HepG2 (cell line): ENCODE measurements around the gene FIZ1. TPM values are rescaled to one million over a fixed set of nuclear protein-coding genes. Genes with fewer than 3 reads are reported as not detected.
A peak's percentile ranks its signal among the peaks of the same experiment; 100 is the strongest.

Source experiments
- NFIC ChIP-seq: IDR thresholded peaks from 2 replicates; pipeline ENCODE4 v1.6.1; 2012; ENCODE audit warnings: mild to moderate bottlenecking, low read length, inconsistent platforms
- PTBP1 ChIP-seq: fragments of 200-400 bp; formaldehyde crosslinking; IDR thresholded peaks from 2 replicates; pipeline ENCODE4 v1.6.1; 2018; ENCODE audit warnings: low read length, low read depth; ENCODE audit not compliant: poor library complexity, severe bottlenecking
- RBFOX2 ChIP-seq: fragments of 200-400 bp; formaldehyde crosslinking; IDR thresholded peaks from 2 replicates; pipeline ENCODE4 v1.6.1; 2017; ENCODE audit warnings: low read depth, mild to moderate bottlenecking, low read length
- RBM39 ChIP-seq: fragments of 200-400 bp; formaldehyde crosslinking; IDR thresholded peaks from one replicate; pipeline ENCODE4 v1.6.1; 2018; ENCODE audit warnings: antibody characterized with exemption, mild to moderate bottlenecking, low read depth, low read length; ENCODE audit not compliant: poor library complexity, severe bottlenecking
- SETDB1 ChIP-seq: sonication (generic); formaldehyde crosslinking; IDR thresholded peaks from 2 replicates; pipeline ENCODE4 v1.5.1; 2020; ENCODE audit warnings: missing genetic modification reagents, mild to moderate bottlenecking, borderline replicate concordance
- STAG1 ChIP-seq: sonication (generic); formaldehyde crosslinking; IDR thresholded peaks from 2 replicates; pipeline ENCODE4 v1.4.0; 2020; ENCODE audit warnings: missing genetic modification reagents
- TOPORS ChIP-seq: sonication (generic); formaldehyde crosslinking; IDR thresholded peaks from 2 replicates; pipeline ENCODE4 v1.8.0; 2023; ENCODE audit warnings: mild to moderate bottlenecking, missing genetic modification reagents
- WIZ ChIP-seq: sonication (generic); formaldehyde crosslinking; IDR thresholded peaks from 2 replicates; pipeline ENCODE4 v1.5.1; 2020; ENCODE audit warnings: mild to moderate bottlenecking, missing genetic modification reagents
- ZKSCAN1 ChIP-seq: fragments of 150-350 bp; IDR thresholded peaks from 2 replicates; pipeline ENCODE4 v1.6.1; 2014; ENCODE audit warnings: low read length
- ZNF17 ChIP-seq: sonication (generic); formaldehyde crosslinking; IDR thresholded peaks from 2 replicates; pipeline ENCODE4 v1.5.0; 2020; ENCODE audit warnings: mild to moderate bottlenecking, missing genetic modification reagents
- ZNF776 ChIP-seq: sonication (generic); formaldehyde crosslinking; IDR thresholded peaks from 2 replicates; pipeline ENCODE4 v1.4.0; 2020; ENCODE audit warnings: mild to moderate bottlenecking, missing genetic modification reagents
- ZNF792 ChIP-seq: IDR thresholded peaks from 2 replicates; pipeline ENCODE4 v1.6.1; 2016
- polyA plus RNA-seq, 8 experiments: library from polyadenylated mRNA; depleted of rRNA in 3 of 8; stranded (reverse) in 7 of 8; unstranded in 1 of 8; fragments of >200 nt; fragmentation: Illumina TruSeq in 4 of 8; extraction: Trizol in 4 of 8; gene quantifications; 2 replicates each; pipeline versions ENCODE4 v1.2.1 to v1.2.3, GENCODE V29; 2011 to 2016; ENCODE audit warnings: low read depth in 4 of 8, missing spikeins in 1 of 8, mixed read lengths in 1 of 8; ENCODE audit not compliant: insufficient read depth in 1 of 8
- total RNA-seq, 5 experiments: library from RNA; depleted of rRNA; stranded (reverse); fragments of >200 nt; fragmentation: Illumina TruSeq; extraction: Trizol; gene quantifications; 2 replicates each; pipeline ENCODE4 v1.2.3, GENCODE V29; 2016; ENCODE audit warnings: low read depth in 1 of 5
- TF ChIP-seq, protein P1 (sequence below): sonication (generic); formaldehyde crosslinking; IDR thresholded peaks from 2 replicates; pipeline ENCODE4 v1.8.0; 2023; ENCODE audit warnings: mild to moderate bottlenecking, missing genetic modification reagents
- TF ChIP-seq, protein P2 (sequence below): sonication (generic); formaldehyde crosslinking; IDR thresholded peaks from 2 replicates; pipeline ENCODE4 v1.4.0; 2020; ENCODE audit warnings: missing genetic modification reagents, mild to moderate bottlenecking, borderline replicate concordance
- TF ChIP-seq, protein P3 (sequence below): sonication (generic); formaldehyde crosslinking; IDR thresholded peaks from 2 replicates; pipeline ENCODE4 v1.4.0; 2020; ENCODE audit warnings: missing genetic modification reagents
- TF ChIP-seq, protein P4 (sequence below): sonication (generic); formaldehyde crosslinking; IDR thresholded peaks from 2 replicates; pipeline ENCODE4 v1.5.1; 2020; ENCODE audit warnings: mild to moderate bottlenecking, missing genetic modification reagents, borderline replicate concordance
- TF ChIP-seq, protein P5 (sequence below): sonication (generic); formaldehyde crosslinking; IDR thresholded peaks from 2 replicates; pipeline ENCODE4 v1.5.0; 2020; ENCODE audit warnings: mild to moderate bottlenecking, missing genetic modification reagents, borderline replicate concordance

The FIZ1 gene
- total and polyA plus RNA-seq, 2 of the 13 experiments (the other 11 are each of a cell fraction or from before 2014, with no cell fraction given) = 3.6 to 5.9 TPM

DNA sequence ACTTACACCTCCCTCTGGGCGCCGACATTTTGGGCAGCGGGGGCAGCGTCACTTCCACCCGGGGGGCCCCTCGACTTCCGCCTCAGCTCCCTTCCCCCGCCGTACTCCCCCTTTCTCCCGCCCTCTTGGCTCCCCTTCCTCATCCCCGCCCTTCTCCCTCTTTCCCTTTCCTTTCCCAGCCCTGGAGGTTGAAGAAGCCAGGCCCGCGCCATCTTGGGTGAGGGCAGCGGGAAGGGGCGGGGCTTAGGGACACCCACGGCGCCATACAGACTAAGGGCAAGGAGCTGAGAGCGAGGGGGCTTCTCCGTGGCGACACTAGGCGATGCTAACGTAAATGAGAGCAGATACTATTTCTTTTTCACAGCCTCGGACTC, at the start of gene FIZ1 (continued):
- TF ChIP-seq, protein P1, sequence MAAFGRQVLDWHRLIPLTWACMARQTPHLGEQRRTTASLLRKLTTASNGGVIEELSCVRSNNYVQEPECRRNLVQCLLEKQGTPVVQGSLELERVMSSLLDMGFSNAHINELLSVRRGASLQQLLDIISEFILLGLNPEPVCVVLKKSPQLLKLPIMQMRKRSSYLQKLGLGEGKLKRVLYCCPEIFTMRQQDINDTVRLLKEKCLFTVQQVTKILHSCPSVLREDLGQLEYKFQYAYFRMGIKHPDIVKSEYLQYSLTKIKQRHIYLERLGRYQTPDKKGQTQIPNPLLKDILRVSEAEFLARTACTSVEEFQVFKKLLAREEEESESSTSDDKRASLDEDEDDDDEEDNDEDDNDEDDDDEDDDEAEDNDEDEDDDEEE (CRISPR knock-in tag) = no peak
- TF ChIP-seq WIZ (CRISPR knock-in tag) (no peak), SETDB1 (CRISPR knock-in tag) (no peak), RBM39 (peak; percentile 30), ZNF17 (no peak), RBFOX2 (peak; percentile 55), PTBP1 (no peak), ZNF792 (CRISPR knock-in tag) (no peak; the same call in none of the 2 replicates), ZKSCAN1 (no peak), STAG1 (CRISPR knock-in tag) (no peak), NFIC (no peak), TOPORS (no peak), ZNF776 (CRISPR knock-in tag) (no peak; the same call in 1 of the 2 replicates)
- TF ChIP-seq, protein P2, sequence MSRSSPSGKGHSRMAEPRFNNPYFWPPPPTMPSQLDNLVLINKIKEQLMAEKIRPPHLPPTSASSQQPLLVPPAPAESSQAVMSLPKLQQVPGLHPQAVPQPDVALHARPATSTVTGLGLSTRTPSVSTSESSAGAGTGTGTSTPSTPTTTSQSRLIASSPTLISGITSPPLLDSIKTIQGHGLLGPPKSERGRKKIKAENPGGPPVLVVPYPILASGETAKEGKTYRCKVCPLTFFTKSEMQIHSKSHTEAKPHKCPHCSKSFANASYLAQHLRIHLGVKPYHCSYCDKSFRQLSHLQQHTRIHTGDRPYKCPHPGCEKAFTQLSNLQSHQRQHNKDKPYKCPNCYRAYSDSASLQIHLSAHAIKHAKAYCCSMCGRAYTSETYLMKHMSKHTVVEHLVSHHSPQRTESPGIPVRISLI (CRISPR knock-in tag) = peak; percentile 32; the same call in 1 of the 2 replicates
- TF ChIP-seq, protein P3, sequence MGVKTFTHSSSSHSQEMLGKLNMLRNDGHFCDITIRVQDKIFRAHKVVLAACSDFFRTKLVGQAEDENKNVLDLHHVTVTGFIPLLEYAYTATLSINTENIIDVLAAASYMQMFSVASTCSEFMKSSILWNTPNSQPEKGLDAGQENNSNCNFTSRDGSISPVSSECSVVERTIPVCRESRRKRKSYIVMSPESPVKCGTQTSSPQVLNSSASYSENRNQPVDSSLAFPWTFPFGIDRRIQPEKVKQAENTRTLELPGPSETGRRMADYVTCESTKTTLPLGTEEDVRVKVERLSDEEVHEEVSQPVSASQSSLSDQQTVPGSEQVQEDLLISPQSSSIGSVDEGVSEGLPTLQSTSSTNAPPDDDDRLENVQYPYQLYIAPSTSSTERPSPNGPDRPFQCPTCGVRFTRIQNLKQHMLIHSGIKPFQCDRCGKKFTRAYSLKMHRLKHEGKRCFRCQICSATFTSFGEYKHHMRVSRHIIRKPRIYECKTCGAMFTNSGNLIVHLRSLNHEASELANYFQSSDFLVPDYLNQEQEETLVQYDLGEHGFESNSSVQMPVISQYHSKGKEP (CRISPR knock-in tag) = no peak
- TF ChIP-seq, protein P4, sequence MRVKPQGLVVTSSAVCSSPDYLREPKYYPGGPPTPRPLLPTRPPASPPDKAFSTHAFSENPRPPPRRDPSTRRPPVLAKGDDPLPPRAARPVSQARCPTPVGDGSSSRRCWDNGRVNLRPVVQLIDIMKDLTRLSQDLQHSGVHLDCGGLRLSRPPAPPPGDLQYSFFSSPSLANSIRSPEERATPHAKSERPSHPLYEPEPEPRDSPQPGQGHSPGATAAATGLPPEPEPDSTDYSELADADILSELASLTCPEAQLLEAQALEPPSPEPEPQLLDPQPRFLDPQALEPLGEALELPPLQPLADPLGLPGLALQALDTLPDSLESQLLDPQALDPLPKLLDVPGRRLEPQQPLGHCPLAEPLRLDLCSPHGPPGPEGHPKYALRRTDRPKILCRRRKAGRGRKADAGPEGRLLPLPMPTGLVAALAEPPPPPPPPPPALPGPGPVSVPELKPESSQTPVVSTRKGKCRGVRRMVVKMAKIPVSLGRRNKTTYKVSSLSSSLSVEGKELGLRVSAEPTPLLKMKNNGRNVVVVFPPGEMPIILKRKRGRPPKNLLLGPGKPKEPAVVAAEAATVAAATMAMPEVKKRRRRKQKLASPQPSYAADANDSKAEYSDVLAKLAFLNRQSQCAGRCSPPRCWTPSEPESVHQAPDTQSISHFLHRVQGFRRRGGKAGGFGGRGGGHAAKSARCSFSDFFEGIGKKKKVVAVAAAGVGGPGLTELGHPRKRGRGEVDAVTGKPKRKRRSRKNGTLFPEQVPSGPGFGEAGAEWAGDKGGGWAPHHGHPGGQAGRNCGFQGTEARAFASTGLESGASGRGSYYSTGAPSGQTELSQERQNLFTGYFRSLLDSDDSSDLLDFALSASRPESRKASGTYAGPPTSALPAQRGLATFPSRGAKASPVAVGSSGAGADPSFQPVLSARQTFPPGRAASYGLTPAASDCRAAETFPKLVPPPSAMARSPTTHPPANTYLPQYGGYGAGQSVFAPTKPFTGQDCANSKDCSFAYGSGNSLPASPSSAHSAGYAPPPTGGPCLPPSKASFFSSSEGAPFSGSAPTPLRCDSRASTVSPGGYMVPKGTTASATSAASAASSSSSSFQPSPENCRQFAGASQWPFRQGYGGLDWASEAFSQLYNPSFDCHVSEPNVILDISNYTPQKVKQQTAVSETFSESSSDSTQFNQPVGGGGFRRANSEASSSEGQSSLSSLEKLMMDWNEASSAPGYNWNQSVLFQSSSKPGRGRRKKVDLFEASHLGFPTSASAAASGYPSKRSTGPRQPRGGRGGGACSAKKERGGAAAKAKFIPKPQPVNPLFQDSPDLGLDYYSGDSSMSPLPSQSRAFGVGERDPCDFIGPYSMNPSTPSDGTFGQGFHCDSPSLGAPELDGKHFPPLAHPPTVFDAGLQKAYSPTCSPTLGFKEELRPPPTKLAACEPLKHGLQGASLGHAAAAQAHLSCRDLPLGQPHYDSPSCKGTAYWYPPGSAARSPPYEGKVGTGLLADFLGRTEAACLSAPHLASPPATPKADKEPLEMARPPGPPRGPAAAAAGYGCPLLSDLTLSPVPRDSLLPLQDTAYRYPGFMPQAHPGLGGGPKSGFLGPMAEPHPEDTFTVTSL (CRISPR knock-in tag) = no peak
- TF ChIP-seq, protein P5, sequence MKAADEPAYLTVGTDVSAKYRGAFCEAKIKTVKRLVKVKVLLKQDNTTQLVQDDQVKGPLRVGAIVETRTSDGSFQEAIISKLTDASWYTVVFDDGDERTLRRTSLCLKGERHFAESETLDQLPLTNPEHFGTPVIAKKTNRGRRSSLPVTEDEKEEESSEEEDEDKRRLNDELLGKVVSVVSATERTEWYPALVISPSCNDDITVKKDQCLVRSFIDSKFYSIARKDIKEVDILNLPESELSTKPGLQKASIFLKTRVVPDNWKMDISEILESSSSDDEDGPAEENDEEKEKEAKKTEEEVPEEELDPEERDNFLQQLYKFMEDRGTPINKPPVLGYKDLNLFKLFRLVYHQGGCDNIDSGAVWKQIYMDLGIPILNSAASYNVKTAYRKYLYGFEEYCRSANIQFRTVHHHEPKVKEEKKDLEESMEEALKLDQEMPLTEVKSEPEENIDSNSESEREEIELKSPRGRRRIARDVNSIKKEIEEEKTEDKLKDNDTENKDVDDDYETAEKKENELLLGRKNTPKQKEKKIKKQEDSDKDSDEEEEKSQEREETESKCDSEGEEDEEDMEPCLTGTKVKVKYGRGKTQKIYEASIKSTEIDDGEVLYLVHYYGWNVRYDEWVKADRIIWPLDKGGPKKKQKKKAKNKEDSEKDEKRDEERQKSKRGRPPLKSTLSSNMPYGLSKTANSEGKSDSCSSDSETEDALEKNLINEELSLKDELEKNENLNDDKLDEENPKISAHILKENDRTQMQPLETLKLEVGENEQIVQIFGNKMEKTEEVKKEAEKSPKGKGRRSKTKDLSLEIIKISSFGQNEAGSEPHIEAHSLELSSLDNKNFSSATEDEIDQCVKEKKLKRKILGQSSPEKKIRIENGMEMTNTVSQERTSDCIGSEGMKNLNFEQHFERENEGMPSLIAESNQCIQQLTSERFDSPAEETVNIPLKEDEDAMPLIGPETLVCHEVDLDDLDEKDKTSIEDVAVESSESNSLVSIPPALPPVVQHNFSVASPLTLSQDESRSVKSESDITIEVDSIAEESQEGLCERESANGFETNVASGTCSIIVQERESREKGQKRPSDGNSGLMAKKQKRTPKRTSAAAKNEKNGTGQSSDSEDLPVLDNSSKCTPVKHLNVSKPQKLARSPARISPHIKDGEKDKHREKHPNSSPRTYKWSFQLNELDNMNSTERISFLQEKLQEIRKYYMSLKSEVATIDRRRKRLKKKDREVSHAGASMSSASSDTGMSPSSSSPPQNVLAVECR (CRISPR knock-in tag) = 0 out of 2 replicates have a peak, but pooled peaks have one; percentile 36
